T-helper 17 cell (primary cell): Measurements from ENCODE around the gene SLC35G6. TPM values are rescaled to one million over a fixed set of nuclear protein-coding genes. Genes with fewer than 3 reads are reported as not detected.
"Not testable (repeated sequence)": the region's sequence is repeated elsewhere in the genome, so short reads cannot be mapped to it uniquely, and the experiment has no call there.

ENCODE experiments used
- ATAC-seq: fragments of 150-1000 bp; cut with Tn5 transposase; 2 replicates; pipeline ENCODE4 v1.10.0; 2021; ENCODE audit warnings: mild to moderate bottlenecking, moderate library complexity
- DNase-seq, 3 donors: peaks; one replicate each; pipeline versions ENCODE4 v3.0.0 to v3.0.0-alpha.2; 2020 to 2021
- H3K9me3 ChIP-seq: one replicate; pipeline ENCODE4 v1.7.0; 2013; ENCODE audit warnings: low read length, mild to moderate bottlenecking; ENCODE audit not compliant: control insufficient read depth, poor library complexity, severe bottlenecking
- H3K27ac Mint-ChIP-seq: one replicate; pipeline ENCODE4 v1.8.0; 2022; ENCODE audit warnings: mild to moderate bottlenecking, moderate library complexity, mixed read lengths
- H3K27me3 Mint-ChIP-seq: one replicate; pipeline ENCODE4 v1.8.0; 2022; ENCODE audit warnings: mixed read lengths
- H3K36me3 Mint-ChIP-seq: one replicate; pipeline ENCODE4 v1.8.0; 2022; ENCODE audit warnings: low read depth, mixed read lengths
- H3K4me1 Mint-ChIP-seq: one replicate; pipeline ENCODE4 v1.8.0; 2022; ENCODE audit warnings: mild to moderate bottlenecking, mixed read lengths
- H3K4me3 Mint-ChIP-seq: one replicate; pipeline ENCODE4 v1.8.0; 2022; ENCODE audit warnings: mild to moderate bottlenecking, moderate library complexity, mixed read lengths
- total RNA-seq, 4 donors: library from RNA in 2 of 4; stranded (reverse) in 2 of 4; gene quantifications; one replicate each; pipeline ENCODE4 v1.2.3 and lab custom pipeline; 2022 to 2026

SLC35G6 gene
- not detected for total RNA-seq
- total RNA-seq (lab: John Stamatoyannopoulos, UW): 0 to 0.30 reads per million in 2 donors

DNA sequence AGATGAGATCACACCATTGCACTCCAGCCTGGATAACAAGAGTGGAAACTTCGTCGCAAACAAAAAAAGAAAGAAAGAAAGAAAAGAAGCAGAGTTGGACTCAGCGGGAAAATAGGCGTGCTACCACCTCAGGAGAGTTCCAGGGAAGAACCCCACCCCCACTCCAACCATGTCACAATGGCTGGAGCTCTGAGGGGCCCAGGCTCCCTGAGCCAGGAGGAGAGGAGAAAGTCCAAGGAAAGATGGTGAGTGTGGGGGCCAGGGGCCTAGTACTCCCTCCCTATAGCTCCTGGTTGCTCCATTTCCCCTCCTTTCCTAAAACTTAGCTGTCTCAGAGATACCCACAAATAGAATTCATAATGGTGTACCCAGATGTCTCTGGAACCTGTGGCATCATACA, at the start of gene SLC35G6:
SLC35G6 (plus strand) TSS at position 172 of the 400 bp plus-strand sequence; CDS start at position 243, 71 bp downstream.
- H3K9me3 ChIP-seq, H3K36me3 Mint-ChIP-seq, ATAC-seq, H3K27me3 Mint-ChIP-seq, DNase-seq: not testable (repeated sequence)
- peak within 1 kb of the TSS; percentile 100 for H3K27ac Mint-ChIP-seq
- H3K4me1 Mint-ChIP-seq: peaks cover 64% of the 10 kb centered on the region
- peak within 1 kb of the TSS; percentile 94 for H3K4me3 Mint-ChIP-seq

DNA sequence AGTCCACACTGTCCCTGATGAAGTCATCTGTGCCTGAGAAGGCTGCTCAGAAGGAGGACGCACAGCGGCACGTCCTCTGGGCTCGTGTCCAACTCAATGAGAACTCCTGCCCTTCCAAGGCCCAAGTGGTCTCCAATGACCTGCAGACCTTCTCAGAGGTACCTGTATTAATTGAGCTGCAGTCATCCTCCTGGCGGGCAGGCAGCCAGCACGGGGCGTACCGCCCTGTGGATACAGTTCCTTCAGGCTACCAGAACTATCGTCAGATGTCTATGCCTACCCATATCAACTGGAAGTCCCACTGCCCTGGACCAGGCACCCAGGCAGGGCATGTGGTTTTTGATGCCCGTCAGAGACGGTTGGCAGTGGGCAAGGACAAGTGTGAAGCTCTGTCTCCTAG, 49.0 kb upstream of the SLC35G6 start:
- DNase-seq (no peak), ATAC-seq (no peak)
- Mint-ChIP-seq H3K27ac (no peak overlapping the region), H3K4me3 (no peak overlapping the region), H3K36me3 (no peaks in the 10 kb centered on the region), H3K4me1 (peaks cover 11% of the 10 kb centered on the region), H3K27me3 (no peaks in the 10 kb centered on the region)
- H3K9me3 ChIP-seq: no peaks in the 10 kb centered on the region

- ATAC-seq (peak; percentile 50), DNase-seq (peak; percentile 49 to 51 (median 49))
Measured at GRCh38 chr17:7435676-7436555, 45.3 kb upstream of the SLC35G6 start.

GRCh38 chr17:7436556-7437368, 44.5 kb upstream of the SLC35G6 start:
- Mint-ChIP-seq H3K4me3 (peak overlapping the region; percentile 95), H3K36me3 (peaks cover 4% of the 10 kb centered on the region), H3K4me1 (peaks cover 33% of the 10 kb centered on the region), H3K27ac (peak overlapping the region; percentile 97), H3K27me3 (peaks cover 20% of the 10 kb centered on the region)
- DNase-seq: peak; percentile 71 to 80 (median 73)
- H3K9me3 ChIP-seq: no peaks in the 10 kb centered on the region
- peak; percentile 69 for ATAC-seq

More at GRCh38 chr17:7435676-7436555, 45.3 kb upstream of the SLC35G6 start:
- no peaks in the 10 kb centered on the region for H3K9me3 ChIP-seq
- Mint-ChIP-seq H3K36me3 (peaks cover 4% of the 10 kb centered on the region), H3K27me3 (peaks cover 17% of the 10 kb centered on the region), H3K4me1 (peaks cover 33% of the 10 kb centered on the region), H3K4me3 (peak overlapping the region; percentile 95), H3K27ac (peak overlapping the region; percentile 97)

- H3K27me3 Mint-ChIP-seq: peaks cover 27% of the 10 kb centered on the region
- H3K36me3 Mint-ChIP-seq: peaks cover 6% of the 10 kb centered on the region
- ATAC-seq: no peak
- H3K9me3 ChIP-seq: no peaks in the 10 kb centered on the region
- peak overlapping the region; percentile 95 for H3K4me3 Mint-ChIP-seq
- peak overlapping the region; percentile 67 for H3K27ac Mint-ChIP-seq
- H3K4me1 Mint-ChIP-seq: peaks cover 33% of the 10 kb centered on the region
- no peak for DNase-seq
Measured at GRCh38 chr17:7437369-7437863, 43.8 kb upstream of the SLC35G6 start.

DNA sequence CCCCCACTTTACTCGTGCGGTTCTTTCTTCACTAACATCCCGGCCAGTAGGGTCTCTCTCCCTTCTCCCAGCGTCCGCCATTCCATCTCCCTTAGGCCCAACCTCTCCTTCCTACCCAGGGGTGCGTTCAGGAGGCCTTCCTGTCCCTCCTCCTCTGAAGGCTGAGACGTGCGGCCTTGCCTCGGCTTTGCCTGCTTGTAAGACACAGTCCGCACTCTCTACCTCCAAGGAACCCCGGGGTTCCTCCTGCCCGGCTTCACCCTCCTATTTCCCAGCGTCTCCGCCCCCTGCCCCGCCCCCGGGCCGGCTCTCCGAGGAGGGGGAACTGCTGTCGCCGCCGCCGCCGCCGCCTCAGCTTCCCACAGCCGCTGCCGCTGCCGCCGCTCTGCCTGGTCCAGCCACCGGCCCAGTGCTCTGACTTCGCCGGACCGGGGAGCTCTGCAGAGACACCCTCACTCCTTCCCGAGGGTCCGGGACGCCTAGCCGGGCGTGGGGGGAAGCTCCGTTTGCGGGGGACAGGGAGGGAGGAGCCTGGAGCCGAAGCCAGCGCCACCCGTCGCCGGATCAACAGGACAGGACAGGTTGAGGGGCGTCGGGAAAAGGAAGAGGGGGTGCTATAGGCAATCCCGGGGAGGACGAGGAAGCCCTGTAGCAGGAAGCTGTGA, 43.2 kb upstream of the SLC35G6 start:
- no peak for ATAC-seq
- H3K27ac Mint-ChIP-seq: peak overlapping the region; percentile 67
- H3K27me3 Mint-ChIP-seq: peaks cover 33% of the 10 kb centered on the region
- peaks cover 8% of the 10 kb centered on the region for H3K36me3 Mint-ChIP-seq
- no peaks in the 10 kb centered on the region for H3K9me3 ChIP-seq
- DNase-seq: peak; percentile 37 to 40 (median 40)
- peak overlapping the region; percentile 88 for H3K4me3 Mint-ChIP-seq
- H3K4me1 Mint-ChIP-seq: peaks cover 33% of the 10 kb centered on the region

- Mint-ChIP-seq H3K36me3 (peaks cover 8% of the 10 kb centered on the region), H3K4me3 (peak overlapping the region; percentile 88), H3K27ac (peak overlapping the region; percentile 67), H3K4me1 (peaks cover 33% of the 10 kb centered on the region), H3K27me3 (peaks cover 41% of the 10 kb centered on the region)
- no peak for DNase-seq
- H3K9me3 ChIP-seq: no peaks in the 10 kb centered on the region
- ATAC-seq: no peak
Measured at GRCh38 chr17:7438656-7439460, 42.4 kb upstream of the SLC35G6 start.

- Mint-ChIP-seq H3K27ac (peak within 1 kb of the TSS; percentile 67), H3K36me3 (peaks cover 8% of the 10 kb centered on the region), H3K27me3 (peaks cover 47% of the 10 kb centered on the region), H3K4me1 (peaks cover 33% of the 10 kb centered on the region), H3K4me3 (peak within 1 kb of the TSS; percentile 91)
- DNase-seq: no peak
- ATAC-seq: no peak
- H3K9me3 ChIP-seq: no peaks in the 10 kb centered on the region
Measured at GRCh38 chr17:7439462-7440112, 41.7 kb upstream of the SLC35G6 start, which contains the start of gene FGF11. TSS of gene FGF11 (plus strand) at chr17:7439512. CDS start at chr17:7439621, 109 bp downstream.

- no peaks in the 10 kb centered on the region for H3K9me3 ChIP-seq
- Mint-ChIP-seq H3K4me1 (peaks cover 30% of the 10 kb centered on the region), H3K36me3 (peaks cover 8% of the 10 kb centered on the region), H3K27me3 (peaks cover 54% of the 10 kb centered on the region), H3K27ac (no peak overlapping the region), H3K4me3 (peak overlapping the region; percentile 91)
- no peak for ATAC-seq
- DNase-seq: peak in 1 of 3 donors; percentile 22
Measured at GRCh38 chr17:7440113-7440833, 41.0 kb upstream of the SLC35G6 start.

GRCh38 chr17:7440834-7441195, 40.4 kb upstream of the SLC35G6 start:
- Mint-ChIP-seq H3K27me3 (peaks cover 59% of the 10 kb centered on the region), H3K4me3 (peak overlapping the region; percentile 91), H3K4me1 (peaks cover 32% of the 10 kb centered on the region), H3K36me3 (peaks cover 8% of the 10 kb centered on the region), H3K27ac (no peak overlapping the region)
- ATAC-seq (no peak), DNase-seq (no peak)
- no peaks in the 10 kb centered on the region for H3K9me3 ChIP-seq

DNA sequence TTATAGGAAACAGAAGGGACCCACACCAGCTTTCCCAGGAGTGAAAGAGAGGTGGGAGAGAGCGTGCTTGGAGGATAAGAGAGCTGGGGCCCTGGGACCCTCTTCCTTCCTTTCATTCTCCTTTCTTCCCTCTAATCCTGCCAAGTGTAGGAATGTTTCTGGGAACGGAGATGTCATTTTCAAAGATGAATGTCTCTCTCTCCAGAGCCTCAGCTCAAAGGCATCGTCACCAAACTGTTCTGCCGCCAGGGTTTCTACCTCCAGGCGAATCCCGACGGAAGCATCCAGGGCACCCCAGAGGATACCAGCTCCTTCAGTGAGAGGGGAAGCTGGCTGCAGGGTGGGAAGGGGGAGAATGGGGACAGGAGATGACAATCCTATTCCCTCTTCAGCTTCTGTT, 40.0 kb upstream of the SLC35G6 start:
- Mint-ChIP-seq H3K4me3 (peak overlapping the region; percentile 91), H3K27ac (no peak overlapping the region), H3K36me3 (peaks cover 8% of the 10 kb centered on the region), H3K27me3 (peaks cover 62% of the 10 kb centered on the region), H3K4me1 (peaks cover 32% of the 10 kb centered on the region)
- DNase-seq: no peak
- H3K9me3 ChIP-seq: no peaks in the 10 kb centered on the region
- ATAC-seq: no peak
